ENCODE results near the gene GABPB2. TPM values are rescaled to one million over a fixed set of nuclear protein-coding genes. Genes with fewer than 3 reads are reported as not detected.

Gene GABPB2
- total RNA-seq, 1 donor from 2014 or later = 6.1 TPM

GRCh38 chr1:151060007-151060656 is 10.4 kb upstream of the GABPB2 start, which contains the start of gene MLLT11:
MLLT11 (plus strand) TSS chr1:151060397; CDS start chr1:151067225, 6,828 bp downstream.
- H3K27me3 Mint-ChIP-seq (ENCODE audit: low read depth) = no peaks in the 10 kb centered on the region
- peak within 1 kb of the TSS; percentile 98 for H3K4me3 Mint-ChIP-seq
- H3K36me3 Mint-ChIP-seq (ENCODE audit: low read depth) = peaks cover 18% of the 10 kb centered on the region
- peak; percentile 70 for DNase-seq (ENCODE audit: low read depth, low spot score)
- peak within 1 kb of the TSS; percentile 98 for H3K27ac Mint-ChIP-seq (ENCODE audit: unreplicated experiment)
- no peak for TF ChIP-seq CTCF (conservative IDR thresholded peaks at IDR 0.05)
- H3K4me1 Mint-ChIP-seq = peaks cover 67% of the 10 kb centered on the region
- H3K9me3 Mint-ChIP-seq = no peaks in the 10 kb centered on the region

DNA sequence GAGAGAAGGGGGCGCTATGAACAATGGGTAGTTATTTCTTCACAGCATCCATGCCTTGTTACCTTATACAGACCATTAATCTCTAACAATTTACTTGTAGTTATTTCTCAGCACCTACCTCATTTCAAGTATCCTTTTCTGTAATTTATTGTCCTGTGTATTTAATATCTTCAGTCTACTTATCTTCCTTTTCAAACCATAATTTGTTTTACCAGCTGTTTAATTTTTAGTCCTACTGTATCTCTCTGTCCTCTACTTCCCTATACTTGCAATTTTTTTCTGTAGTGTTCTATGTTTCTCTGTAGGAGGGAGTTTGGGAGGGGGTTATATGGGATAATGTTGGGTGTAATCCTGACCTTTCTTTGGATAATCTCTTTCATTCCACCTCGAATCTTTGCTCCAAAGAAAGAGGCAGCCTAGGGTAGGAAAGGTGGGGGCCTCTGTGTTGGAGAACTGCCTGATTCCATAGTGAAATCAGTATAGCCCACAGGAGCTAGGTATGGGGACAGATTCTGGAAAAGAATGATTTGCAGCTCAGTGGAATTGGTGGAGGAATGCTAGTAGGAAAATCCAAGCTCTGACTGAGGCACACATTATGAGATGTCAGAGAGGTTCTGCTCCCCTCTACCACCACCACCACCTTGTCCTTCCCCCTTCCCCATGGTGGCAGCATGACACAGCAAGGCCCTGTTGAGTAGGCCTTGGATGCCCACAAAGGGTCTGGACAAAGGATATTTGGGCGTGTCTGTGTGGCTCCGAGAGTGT is 9.7 kb upstream of the GABPB2 start:
- no peak for TF ChIP-seq CTCF (conservative IDR thresholded peaks at IDR 0.05)
- H3K36me3 Mint-ChIP-seq (ENCODE audit: low read depth) = peaks cover 20% of the 10 kb centered on the region
- no peaks in the 10 kb centered on the region for H3K9me3 Mint-ChIP-seq
- peak overlapping the region; percentile 98 for H3K4me3 Mint-ChIP-seq
- peaks cover 71% of the 10 kb centered on the region for H3K4me1 Mint-ChIP-seq
- no peak for DNase-seq (ENCODE audit: low read depth, low spot score)
- no peaks in the 10 kb centered on the region for H3K27me3 Mint-ChIP-seq (ENCODE audit: low read depth)
- H3K27ac Mint-ChIP-seq (ENCODE audit: unreplicated experiment) = peak overlapping the region; percentile 98

DNA sequence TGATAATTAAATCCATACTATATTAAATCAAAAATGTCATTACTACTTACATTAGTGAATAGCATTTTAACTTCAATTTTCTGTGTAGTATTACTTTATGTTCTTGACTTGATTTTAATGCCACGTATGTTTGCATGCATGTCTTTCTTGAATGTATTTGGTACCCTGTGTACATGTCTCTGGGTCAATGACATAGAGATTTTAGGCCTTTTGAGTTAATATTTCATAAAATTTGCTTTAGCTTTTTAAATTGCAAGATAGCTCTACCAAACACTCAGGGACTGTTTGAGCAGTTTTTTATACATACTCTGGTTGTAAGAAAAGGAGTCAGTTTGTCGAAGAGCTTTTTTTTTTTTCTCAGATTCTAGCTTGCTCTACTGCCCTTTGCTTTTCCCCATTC is 8.9 kb upstream of the GABPB2 start:
- peak overlapping the region; percentile 98 for H3K27ac Mint-ChIP-seq (ENCODE audit: unreplicated experiment)
- no peak for DNase-seq (ENCODE audit: low read depth, low spot score)
- no peaks in the 10 kb centered on the region for H3K27me3 Mint-ChIP-seq (ENCODE audit: low read depth)
- H3K4me3 Mint-ChIP-seq = peak overlapping the region; percentile 98
- H3K36me3 Mint-ChIP-seq (ENCODE audit: low read depth) = peaks cover 20% of the 10 kb centered on the region
- no peak for TF ChIP-seq CTCF (conservative IDR thresholded peaks at IDR 0.05)
- H3K9me3 Mint-ChIP-seq = no peaks in the 10 kb centered on the region
- peaks cover 67% of the 10 kb centered on the region for H3K4me1 Mint-ChIP-seq

DNA sequence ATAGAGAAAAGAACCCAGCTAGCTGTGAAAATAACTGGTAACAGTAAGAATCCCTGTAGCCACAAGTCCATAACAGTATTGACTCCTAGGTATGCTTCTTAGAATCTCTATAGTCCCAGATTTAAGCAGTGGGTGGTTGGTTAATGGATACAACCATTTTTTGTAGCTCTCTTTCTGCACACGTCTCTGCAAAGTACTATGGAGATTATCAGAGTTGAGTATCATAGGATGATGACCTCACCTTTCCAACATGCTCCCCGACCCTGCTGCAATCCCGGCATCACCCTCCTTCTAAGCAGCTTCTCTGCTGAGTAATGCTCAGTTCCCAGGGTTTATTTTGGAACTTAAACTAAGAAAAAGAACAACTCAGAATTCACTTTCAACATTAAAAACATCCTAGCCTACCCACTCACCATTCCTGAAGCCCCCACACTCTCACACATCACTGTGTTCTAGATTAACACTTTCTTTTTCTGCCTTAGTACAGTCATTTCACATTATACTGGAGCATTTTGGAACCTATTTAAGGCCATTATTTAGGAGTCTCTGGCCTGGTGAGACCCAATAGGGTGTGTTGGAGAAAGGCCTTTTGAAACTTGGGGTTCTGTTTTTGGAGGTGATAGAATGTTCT is 7.7 kb upstream of the GABPB2 start:
- Mint-ChIP-seq H3K27ac (ENCODE audit: unreplicated experiment) (no peak overlapping the region), H3K4me3 (peak overlapping the region; percentile 98), H3K36me3 (ENCODE audit: low read depth) (peaks cover 21% of the 10 kb centered on the region), H3K9me3 (no peaks in the 10 kb centered on the region), H3K27me3 (ENCODE audit: low read depth) (no peaks in the 10 kb centered on the region), H3K4me1 (peaks cover 63% of the 10 kb centered on the region)
- DNase-seq (ENCODE audit: low read depth, low spot score) = no peak
- TF ChIP-seq CTCF (conservative IDR thresholded peaks at IDR 0.05) = no peak

DNA sequence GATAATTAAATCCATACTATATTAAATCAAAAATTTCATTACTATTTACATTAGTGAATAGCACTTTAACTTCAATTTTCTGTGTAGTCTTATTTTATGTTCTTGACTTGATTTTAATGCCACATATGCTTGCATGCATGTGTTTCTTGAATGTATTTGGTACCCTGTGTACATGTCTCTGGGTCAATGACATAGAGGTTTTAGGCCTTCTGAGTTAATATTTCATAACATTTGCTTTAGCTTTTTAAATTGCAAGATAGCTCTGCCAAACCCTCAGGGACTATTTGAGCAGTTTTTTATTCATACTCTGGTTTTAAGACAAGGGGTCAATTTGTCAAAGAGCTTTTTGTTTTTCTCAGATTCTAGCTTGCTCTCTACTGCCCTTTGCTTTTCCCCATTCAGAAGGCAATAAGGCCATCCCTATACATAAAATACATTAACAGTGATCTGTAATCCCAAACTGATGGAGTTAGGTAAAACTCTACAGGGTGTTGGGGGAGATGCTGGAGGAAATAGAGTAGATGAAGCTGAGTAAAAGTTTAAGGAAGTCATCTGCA is 5.4 kb upstream of the GABPB2 start:
- H3K36me3 Mint-ChIP-seq (ENCODE audit: low read depth) = peaks cover 22% of the 10 kb centered on the region
- no peaks in the 10 kb centered on the region for H3K27me3 Mint-ChIP-seq (ENCODE audit: low read depth)
- H3K4me3 Mint-ChIP-seq = peak overlapping the region; percentile 76
- H3K27ac Mint-ChIP-seq (ENCODE audit: unreplicated experiment) = no peak overlapping the region
- H3K9me3 Mint-ChIP-seq = no peaks in the 10 kb centered on the region
- H3K4me1 Mint-ChIP-seq = peaks cover 54% of the 10 kb centered on the region
- DNase-seq (ENCODE audit: low read depth, low spot score) = no peak
- TF ChIP-seq CTCF (conservative IDR thresholded peaks at IDR 0.05) = no peak

All from neural crest cell (in vitro differentiated cells).